CD14-positive monocyte (primary cell): ENCODE results near the gene ERBB4. TPM values are rescaled to one million over a fixed set of nuclear protein-coding genes. Genes with fewer than 3 reads are reported as not detected.

Source experiments
- DNase-seq, 3 donors: peaks; one replicate each; pipeline ENCODE4 v3.0.0-alpha.2; 2011 to 2022
- H2AFZ ChIP-seq: 2 replicates; pipeline ENCODE4 v1.6.0; 2012; ENCODE audit warnings: mild to moderate bottlenecking, low read depth, low read length, inconsistent platforms; ENCODE audit not compliant: insufficient read depth, poor library complexity, severe bottlenecking
- H3K27ac ChIP-seq, 2 donors: 1 replicate in 1 of 2; 2 replicates in 1 of 2; pipeline ENCODE4 v1.5.1; 2012 to 2013; ENCODE audit warnings: low read length in 2 of 2, control low read depth in 1 of 2, inconsistent platforms in 1 of 2, low read depth in 1 of 2, mild to moderate bottlenecking in 1 of 2
- H3K27me3 ChIP-seq, 2 donors: one replicate each; pipeline versions ENCODE4 v1.6.0 to v1.6.1; 2011 to 2013; ENCODE audit warnings: low read length in 2 of 2; ENCODE audit not compliant: control insufficient read depth in 2 of 2, insufficient read depth in 2 of 2
- H3K36me3 ChIP-seq, 2 donors: replicated peaks in 1 of 2; 1 replicate in 1 of 2; 2 replicates in 1 of 2; pipeline versions ENCODE4 v1.5.1 to v1.6.1; 2012 to 2013; ENCODE audit warnings: low read length in 2 of 2, control low read depth in 1 of 2, inconsistent platforms in 1 of 2, mild to moderate bottlenecking in 1 of 2; ENCODE audit not compliant: insufficient read depth in 2 of 2, control insufficient read depth in 1 of 2
- H3K4me1 ChIP-seq, 2 donors: 1 replicate in 1 of 2; 2 replicates in 1 of 2; pipeline versions ENCODE4 v1.5.1 to v1.6.1; 2012 to 2013; ENCODE audit warnings: low read length in 2 of 2, control low read depth in 1 of 2, inconsistent platforms in 1 of 2, mild to moderate bottlenecking in 1 of 2, moderate library complexity in 1 of 2; ENCODE audit not compliant: insufficient read depth in 2 of 2, control insufficient read depth in 1 of 2
- H3K4me2 ChIP-seq: replicated peaks from 2 replicates; pipeline ENCODE3; 2012; ENCODE audit warnings: low read length, moderate library complexity, mild to moderate bottlenecking; ENCODE audit not compliant: poor library complexity, severe bottlenecking; ENCODE audit errors: extremely low read depth
- H3K4me3 ChIP-seq, 3 experiments: fragments of 200-600 bp in 1 of 3; sonication (generic) in 1 of 3; replicated peaks in 1 of 3; 1 replicate in 2 of 3; 2 replicates in 1 of 3; pipeline ENCODE4 v1.5.1; 2011 to 2013; ENCODE audit warnings: low read length in 3 of 3, mild to moderate bottlenecking in 3 of 3, control low read depth in 2 of 3, low read depth in 2 of 3, inconsistent platforms in 1 of 3, moderate library complexity in 1 of 3
- H3K79me2 ChIP-seq: 2 replicates; pipeline ENCODE4 v1.6.0; 2012; ENCODE audit warnings: mild to moderate bottlenecking, control low read depth, inconsistent platforms, low read length, moderate library complexity; ENCODE audit not compliant: insufficient read depth
- H3K9ac ChIP-seq: 2 replicates; pipeline ENCODE4 v1.6.0; 2017; ENCODE audit warnings: low read length, mild to moderate bottlenecking; ENCODE audit not compliant: insufficient read depth, poor library complexity, severe bottlenecking
- H3K9me3 ChIP-seq, 2 donors: replicated peaks in 1 of 2; 1 replicate in 1 of 2; 2 replicates in 1 of 2; pipeline versions ENCODE4 v1.5.1 to v1.6.1; 2012 to 2013; ENCODE audit warnings: low read length in 2 of 2, control low read depth in 1 of 2; ENCODE audit not compliant: control insufficient read depth in 1 of 2, insufficient read depth in 1 of 2
- H4K20me1 ChIP-seq: 2 replicates; pipeline ENCODE4 v1.6.0; 2012; ENCODE audit warnings: mild to moderate bottlenecking, low read length, control low read depth, moderate library complexity; ENCODE audit not compliant: insufficient read depth
- H3K27ac Mint-ChIP-seq, 7 donors: one replicate each; pipeline ENCODE4 v1.8.0; 2020; ENCODE audit warnings: mild to moderate bottlenecking in 7 of 7, mixed read lengths in 7 of 7, moderate library complexity in 6 of 7, inconsistent platforms in 2 of 7
- H3K27me3 Mint-ChIP-seq, 3 donors: one replicate each; pipeline ENCODE4 v1.8.0; 2021 to 2022; ENCODE audit warnings: low read depth in 3 of 3, mild to moderate bottlenecking in 3 of 3, mixed read lengths in 3 of 3, moderate library complexity in 3 of 3, inconsistent platforms in 1 of 3
- H3K36me3 Mint-ChIP-seq, 2 donors: one replicate each; pipeline ENCODE4 v1.8.0; 2020; ENCODE audit warnings: mixed read lengths in 2 of 2, inconsistent platforms in 1 of 2, mild to moderate bottlenecking in 1 of 2
- H3K4me1 Mint-ChIP-seq: one replicate; pipeline ENCODE4 v1.8.0; 2020; ENCODE audit warnings: mild to moderate bottlenecking, mixed read lengths
- H3K4me3 Mint-ChIP-seq, 2 donors: one replicate each; pipeline ENCODE4 v1.8.0; 2020; ENCODE audit warnings: mild to moderate bottlenecking in 2 of 2, mixed read lengths in 2 of 2, moderate library complexity in 1 of 2
- H3K9me3 Mint-ChIP-seq, 7 donors: one replicate each; pipeline ENCODE4 v1.8.0; 2020 to 2022; ENCODE audit warnings: mixed read lengths in 7 of 7, mild to moderate bottlenecking in 6 of 7, moderate library complexity in 6 of 7, inconsistent platforms in 2 of 7
- WGBS: methylation state at CpG from one replicate; pipeline ENCODE4 v1.1.5; 2013; ENCODE audit warnings: missing lambda C conversion rate; ENCODE audit not compliant: insufficient coverage; 5-methylcytosine and 5-hydroxymethylcytosine counted together
- intact Hi-C, 2 donors: fragments of 100-400 bp; cut with micrococcal nuclease; formaldehyde crosslinking; loops; one replicate each; pipeline versions ENCODE4 v1.15.0 to v1.15.1; 2023
- polyA plus RNA-seq, 3 donors: library from polyadenylated mRNA; depleted of rRNA in 1 of 3; unstranded in 2 of 3; stranded (reverse) in 1 of 3; fragments of 300-500 nt in 2 of 3; fragments of >200 nt in 1 of 3; fragmentation: Illumina TruSeq in 2 of 3; gene quantifications; 1 replicate in 2 of 3; 2 replicates in 1 of 3; pipeline ENCODE4 v1.2.3, GENCODE V29; 2012 to 2021
- TF ChIP-seq, protein P1 (sequence below): fragments of 200-600 bp; IDR thresholded peaks from one replicate; pipeline ENCODE4 v1.8.0; 2022; ENCODE audit warnings: antibody characterized with exemption, mild to moderate bottlenecking

Gene ERBB4
- polyA plus RNA-seq, 3 donors: not detected

DNA sequence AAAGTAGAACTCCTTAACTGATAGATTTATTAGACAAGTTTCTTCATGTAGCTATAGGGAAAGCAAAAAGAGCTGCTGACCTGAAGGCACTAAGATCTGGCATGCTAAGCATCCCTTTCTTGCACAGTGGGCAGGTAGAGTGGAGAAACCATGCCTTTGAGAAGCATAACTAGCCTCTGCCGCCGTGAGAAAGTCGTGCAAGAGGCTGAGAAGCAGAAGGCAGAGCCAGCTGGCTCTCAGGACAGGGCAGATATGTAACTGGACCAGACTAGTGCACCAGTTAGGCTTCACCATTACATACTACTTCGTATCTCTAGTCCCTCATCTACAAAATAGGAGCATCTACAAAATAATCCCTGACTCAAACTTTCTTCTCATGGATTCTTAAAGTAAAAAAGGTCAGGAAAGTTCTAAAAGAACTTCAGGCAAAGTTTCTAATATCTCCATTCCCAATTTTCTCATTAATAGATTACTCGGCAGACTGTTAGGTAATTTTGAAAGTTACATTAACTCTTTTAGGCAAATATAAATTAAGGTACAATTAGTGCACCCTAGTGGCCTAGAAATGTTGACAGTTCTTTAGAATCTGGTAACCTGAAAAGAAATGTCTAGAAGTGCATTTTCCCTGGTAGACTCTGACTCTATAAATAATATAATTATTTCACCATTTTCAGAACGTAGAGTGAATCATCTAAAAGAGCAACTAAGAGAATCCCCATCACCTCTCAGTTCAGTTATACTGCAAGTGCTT lies 10.3 kb downstream of the ERBB4 start:
- Histone ChIP-seq H3K36me3 (no peaks in the 10 kb centered on the region), H3K27me3 (peaks cover 6 to 7% of the 10 kb centered on the region in 2 donors), H4K20me1 (no peaks in the 10 kb centered on the region), H3K79me2 (no peaks in the 10 kb centered on the region), H3K27ac (no peak overlapping the region), H2AFZ (no peak overlapping the region), H3K9ac (no peak overlapping the region), H3K9me3 (no peaks in the 10 kb centered on the region), H3K4me2 (no peak overlapping the region), H3K4me3 (no peak overlapping the region), H3K4me1 (no peaks in the 10 kb centered on the region)
- WGBS: 60% methylated on average over 3 of the region's 6 CpGs
- TF ChIP-seq, protein P1, sequence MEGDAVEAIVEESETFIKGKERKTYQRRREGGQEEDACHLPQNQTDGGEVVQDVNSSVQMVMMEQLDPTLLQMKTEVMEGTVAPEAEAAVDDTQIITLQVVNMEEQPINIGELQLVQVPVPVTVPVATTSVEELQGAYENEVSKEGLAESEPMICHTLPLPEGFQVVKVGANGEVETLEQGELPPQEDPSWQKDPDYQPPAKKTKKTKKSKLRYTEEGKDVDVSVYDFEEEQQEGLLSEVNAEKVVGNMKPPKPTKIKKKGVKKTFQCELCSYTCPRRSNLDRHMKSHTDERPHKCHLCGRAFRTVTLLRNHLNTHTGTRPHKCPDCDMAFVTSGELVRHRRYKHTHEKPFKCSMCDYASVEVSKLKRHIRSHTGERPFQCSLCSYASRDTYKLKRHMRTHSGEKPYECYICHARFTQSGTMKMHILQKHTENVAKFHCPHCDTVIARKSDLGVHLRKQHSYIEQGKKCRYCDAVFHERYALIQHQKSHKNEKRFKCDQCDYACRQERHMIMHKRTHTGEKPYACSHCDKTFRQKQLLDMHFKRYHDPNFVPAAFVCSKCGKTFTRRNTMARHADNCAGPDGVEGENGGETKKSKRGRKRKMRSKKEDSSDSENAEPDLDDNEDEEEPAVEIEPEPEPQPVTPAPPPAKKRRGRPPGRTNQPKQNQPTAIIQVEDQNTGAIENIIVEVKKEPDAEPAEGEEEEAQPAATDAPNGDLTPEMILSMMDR: no peak
- no peak overlapping the region for H3K4me3 Mint-ChIP-seq
- intact Hi-C loops: no loop called here
- no peaks in the 10 kb centered on the region for H3K9me3 Mint-ChIP-seq
- no peaks in the 10 kb centered on the region for H3K4me1 Mint-ChIP-seq
- peaks cover 1 to 6% (median 2%) of the 10 kb centered on the region in 3 donors for H3K27me3 Mint-ChIP-seq
- H3K36me3 Mint-ChIP-seq: no peaks in the 10 kb centered on the region
- H3K27ac Mint-ChIP-seq: no peak overlapping the region
- DNase-seq: no peak

DNA sequence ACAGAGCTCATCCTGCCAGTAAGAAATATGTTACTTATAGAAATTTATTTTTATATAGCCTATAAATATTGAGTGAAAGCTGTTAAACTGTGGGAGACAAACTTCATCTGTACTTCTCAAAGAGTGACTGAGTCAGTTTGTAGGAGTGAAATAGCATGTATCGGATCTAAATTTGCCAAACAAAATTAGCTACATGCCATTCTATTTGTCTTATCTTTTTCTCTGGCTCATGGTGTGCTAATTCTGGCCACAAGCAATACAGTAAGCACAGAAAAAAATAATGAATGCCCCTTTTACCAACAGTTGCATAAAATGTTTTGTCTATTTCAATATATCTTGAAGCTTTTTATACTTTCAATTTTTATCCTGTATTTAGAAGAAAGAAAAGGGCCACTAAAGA lies 12.5 kb downstream of the ERBB4 start:
- Histone ChIP-seq H3K4me1 (no peaks in the 10 kb centered on the region), H3K9ac (no peak overlapping the region), H4K20me1 (no peaks in the 10 kb centered on the region), H3K27me3 (peaks cover 0 to 2% of the 10 kb centered on the region in 2 donors), H3K36me3 (no peaks in the 10 kb centered on the region), H2AFZ (no peak overlapping the region), H3K27ac (no peak overlapping the region), H3K9me3 (no peaks in the 10 kb centered on the region), H3K4me2 (no peak overlapping the region), H3K79me2 (no peaks in the 10 kb centered on the region), H3K4me3 (no peak overlapping the region)
- Mint-ChIP-seq H3K36me3 (no peaks in the 10 kb centered on the region), H3K27ac (no peak overlapping the region), H3K9me3 (no peaks in the 10 kb centered on the region), H3K4me1 (no peaks in the 10 kb centered on the region), H3K27me3 (peaks cover 1 to 4% (median 2%) of the 10 kb centered on the region in 3 donors), H3K4me3 (no peak overlapping the region)
- DNase-seq: no peak
- intact Hi-C loops: no loop called here
- TF ChIP-seq, protein P1: no peak
- no CpG with 5 or more reads among the region's 1 CpG for WGBS
